ENCODE results near the gene GFER. TPM values are rescaled to one million over a fixed set of nuclear protein-coding genes. Genes with fewer than 3 reads are reported as not detected.

Gene GFER
- total RNA-seq, 4 donors from 2014 or later: 9.7 to 14.4 (median 11.6) TPM

GRCh38 chr16:1998852-1999801 lies 15.1 kb downstream of the GFER start:
- TF ChIP-seq CTCF (IDR thresholded peaks at IDR 0.05) (no peak), POLR2A (IDR thresholded peaks at IDR 0.05) (no peak)
- intact Hi-C loops (cut with DNase I; ENCODE audit: low total_unique reads): no loop called here
- WGBS, 2 donors: 91% methylated on average over 17 to 24 of the region's 39 CpGs
- no peak overlapping the region for H3K4me3 ChIP-seq (ENCODE audit: low read depth, poor library complexity, severe bottlenecking)
- no peak for DNase-seq (ENCODE audit: low spot score in 2 of 2)

DNA sequence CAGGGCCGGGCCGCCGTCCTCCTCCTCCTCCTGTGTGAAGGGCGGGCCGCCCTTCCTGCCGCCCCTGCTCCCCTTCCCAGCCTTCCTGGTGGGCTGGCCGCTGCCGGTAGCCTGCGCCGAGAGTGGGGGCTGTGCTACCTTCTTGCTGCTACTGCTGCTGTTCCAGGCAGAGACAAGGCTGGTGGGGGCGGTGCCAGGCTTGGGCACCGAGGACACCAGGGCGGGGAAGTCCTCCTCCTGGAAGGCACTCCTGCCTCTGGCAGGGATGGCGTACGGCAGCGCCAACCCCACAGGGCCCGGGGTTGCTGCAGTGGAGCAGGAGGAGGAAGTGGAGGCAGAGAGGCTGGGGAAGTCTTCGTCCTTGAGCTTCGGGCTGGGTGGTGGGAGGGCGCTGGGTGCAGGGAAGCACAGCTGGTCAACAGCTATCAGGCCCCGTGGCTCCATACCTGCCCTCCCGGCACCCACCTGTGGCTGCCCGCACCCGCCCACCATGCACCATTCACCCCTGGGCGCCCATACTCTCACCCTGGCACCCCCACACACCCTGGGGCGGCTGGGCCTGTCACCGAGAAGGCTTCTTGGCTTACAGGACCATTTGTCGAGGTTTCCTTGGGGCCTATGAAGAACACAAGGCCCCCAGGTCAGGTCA lies 16.0 kb downstream of the GFER start:
- no peak overlapping the region for H3K4me3 ChIP-seq (ENCODE audit: low read depth, poor library complexity, severe bottlenecking)
- 74 to 86% methylated on average over 18 to 28 of the region's 28 CpGs for WGBS, 2 donors

DNA sequence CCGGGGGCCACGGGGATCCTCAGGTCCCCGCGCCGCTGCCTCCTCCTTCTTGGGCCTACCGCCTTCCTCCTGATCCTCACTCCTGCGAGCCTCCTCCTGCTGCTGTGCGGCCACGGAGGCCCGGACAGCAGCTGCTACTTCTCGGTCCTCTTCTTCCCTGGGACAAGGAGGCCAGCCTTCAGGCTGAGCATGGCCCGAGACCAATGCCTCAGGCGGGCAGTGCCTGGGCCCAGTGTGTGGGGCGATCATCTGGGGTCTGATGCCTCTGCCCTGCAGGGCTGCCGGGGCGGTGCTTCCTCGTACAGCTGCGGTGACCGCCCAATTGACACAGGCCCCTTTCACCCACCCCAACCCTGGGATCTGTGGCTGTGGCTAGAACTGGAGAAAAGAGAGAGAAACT lies 17.0 kb downstream of the GFER start:
- no peak overlapping the region for H3K4me3 ChIP-seq (ENCODE audit: low read depth, poor library complexity, severe bottlenecking)
- intact Hi-C loops (cut with DNase I; ENCODE audit: low total_unique reads): no loop called here
- TF ChIP-seq CTCF (IDR thresholded peaks at IDR 0.05) (no peak), POLR2A (IDR thresholded peaks at IDR 0.05) (no peak)
- no peak for DNase-seq (ENCODE audit: low spot score in 2 of 2)
- WGBS, 2 donors: 94 to 97% methylated on average over 19 of the region's 19 CpGs

More for the DNA sequence above, 16.0 kb downstream of the GFER start:
- intact Hi-C loops (cut with DNase I; ENCODE audit: low total_unique reads): no loop called here
- DNase-seq (ENCODE audit: low spot score in 2 of 2): no peak
- TF ChIP-seq POLR2A (IDR thresholded peaks at IDR 0.05) (no peak), CTCF (IDR thresholded peaks at IDR 0.05) (no peak)

DNA sequence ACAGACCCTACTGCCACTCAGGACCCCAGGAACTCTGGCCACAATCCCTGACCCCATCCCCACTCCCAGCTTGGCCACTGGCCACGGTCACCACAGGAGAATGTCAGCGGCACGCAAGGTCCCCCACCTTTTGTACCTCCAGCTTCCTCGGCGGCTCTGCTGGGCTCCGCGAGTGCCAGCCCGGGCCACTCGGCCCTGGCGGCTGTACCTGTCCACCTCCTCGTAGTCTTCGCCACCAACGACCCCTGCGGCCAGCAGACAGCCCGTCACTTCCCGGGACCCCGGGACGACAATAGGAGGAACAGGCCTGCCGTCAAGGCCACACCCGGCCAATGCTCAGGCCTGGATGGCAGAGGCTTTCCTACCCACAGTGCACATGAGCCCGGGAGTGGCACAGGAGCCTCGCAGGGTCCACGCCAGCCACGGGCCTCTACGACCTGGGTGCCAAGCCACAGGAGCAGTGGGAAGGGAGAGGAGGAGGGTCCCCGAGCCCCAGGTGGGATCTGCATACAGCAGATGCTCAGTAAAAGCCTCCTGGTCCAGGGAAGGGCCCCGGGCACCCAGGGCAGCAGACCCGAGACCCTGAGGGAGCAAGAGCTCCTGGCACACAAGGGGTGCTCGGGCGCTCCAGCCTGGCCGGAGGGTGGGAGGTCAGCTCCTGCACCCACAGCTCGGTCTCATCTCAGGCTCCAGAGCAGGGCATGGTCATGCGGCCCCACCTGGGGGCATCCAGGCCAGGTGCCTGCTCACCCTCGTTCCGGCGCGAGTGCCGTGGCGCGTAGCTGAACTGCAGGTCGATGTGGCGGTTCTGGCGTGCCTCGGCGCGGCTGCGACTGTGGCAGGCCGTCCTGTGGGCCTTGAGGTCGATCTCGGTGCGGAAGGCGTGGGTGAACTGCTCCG lies 17.7 kb downstream of the GFER start:
- 96 to 97% methylated on average over 47 to 50 of the region's 53 CpGs for WGBS, 2 donors
- TF ChIP-seq POLR2A (IDR thresholded peaks at IDR 0.05): no peak
- no peak overlapping the region for H3K4me3 ChIP-seq (ENCODE audit: low read depth, poor library complexity, severe bottlenecking)
- intact Hi-C loops (cut with DNase I; ENCODE audit: low total_unique reads): no loop called here
- DNase-seq (ENCODE audit: low spot score in 2 of 2): no peak

- intact Hi-C loops (cut with DNase I; ENCODE audit: low total_unique reads): no loop called here
- DNase-seq (ENCODE audit: low spot score in 2 of 2): no peak
- no peak overlapping the region for H3K4me3 ChIP-seq (ENCODE audit: low read depth, poor library complexity, severe bottlenecking)
- WGBS, 2 donors: 89 to 91% methylated on average over 23 of the region's 47 CpGs
- TF ChIP-seq POLR2A (IDR thresholded peaks at IDR 0.05): no peak
- TF ChIP-seq CTCF (IDR thresholded peaks at IDR 0.05): no peak
These were observed 18.6 kb downstream of the GFER start for GRCh38 chr16:2002406-2003230.
